Upper lobe of left lung (tissue), 4 donors: ENCODE data around the gene INO80E.

Experiments used
- CTCF ChIP-seq, 6 experiments: fragments of 450-650 bp in 4 of 6; fragments of 200-600 bp in 2 of 6; sonication (generic) in 2 of 6; IDR thresholded peaks; one replicate each; pipeline ENCODE4 v1.5.1; 2016 to 2019; ENCODE audit warnings: antibody characterized with exemption in 6 of 6
- POLR2A ChIP-seq, 4 donors: fragments of 450-650 bp; IDR thresholded peaks; one replicate each; pipeline ENCODE4 v1.5.1; 2016 to 2017; ENCODE audit warnings: antibody characterized with exemption in 4 of 4, mild to moderate bottlenecking in 2 of 4
- POLR2AphosphoS5 ChIP-seq, 2 donors: sonication (generic); formaldehyde crosslinking; IDR thresholded peaks; one replicate each; pipeline ENCODE4 v1.5.1; 2017; ENCODE audit warnings: antibody characterized with exemption in 2 of 2

- no peak for TF ChIP-seq CTCF (IDR thresholded peaks at IDR 0.05)
- no peak for TF ChIP-seq POLR2AphosphoS5 (IDR thresholded peaks at IDR 0.05)
- TF ChIP-seq POLR2A (IDR thresholded peaks at IDR 0.05): no peak
Measured at GRCh38 chr16:29947897-29948296, 48.1 kb upstream of the INO80E start.
